HG02943 (cell line): Measurements from ENCODE around the gene MBP.

Experiments used
- ATAC-seq: cut with Tn5 transposase; IDR thresholded peaks from one replicate; pipeline ENCODE4 v1.9.1; 2021; ENCODE audit warnings: mild to moderate bottlenecking, low read depth, moderate library complexity; ENCODE audit not compliant: unreplicated experiment

Gene MBP

DNA sequence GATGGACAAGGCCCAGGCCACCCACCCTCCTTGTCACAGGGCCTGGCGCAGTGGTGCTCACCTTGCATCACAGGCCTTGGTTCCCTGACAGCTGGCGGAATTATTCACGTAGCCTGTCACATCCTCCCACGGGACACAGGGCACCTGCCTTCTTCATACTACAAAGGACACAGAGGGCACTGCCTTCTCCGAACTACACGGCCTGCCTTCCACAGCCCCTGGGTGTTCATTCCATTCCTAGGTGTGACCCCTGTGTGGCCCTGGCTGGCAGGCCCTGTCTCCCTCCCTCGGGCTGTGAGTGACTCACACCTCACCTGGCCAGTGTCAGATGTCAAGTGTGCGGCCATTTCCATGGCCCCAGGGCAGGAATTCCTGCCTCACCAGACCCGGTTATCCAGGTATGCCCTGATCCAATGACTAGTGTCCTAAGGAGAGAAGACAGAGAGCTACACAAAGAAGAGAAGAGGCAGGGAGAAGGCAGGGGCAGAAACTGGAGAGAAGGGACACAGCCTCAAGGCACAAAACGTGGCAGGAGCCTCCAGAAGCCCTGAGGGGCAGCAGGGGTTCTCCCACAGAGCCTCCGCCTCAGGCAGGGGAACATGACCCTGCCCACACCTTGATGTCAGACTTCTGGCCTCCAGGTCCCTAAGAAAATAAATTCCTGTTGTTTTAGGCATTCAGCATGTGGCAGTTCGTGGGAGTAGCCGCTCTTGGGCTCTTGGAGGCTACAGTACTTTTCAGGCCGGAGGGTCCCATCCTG is 43.4 kb downstream of the MBP start:
- no peak for ATAC-seq

DNA sequence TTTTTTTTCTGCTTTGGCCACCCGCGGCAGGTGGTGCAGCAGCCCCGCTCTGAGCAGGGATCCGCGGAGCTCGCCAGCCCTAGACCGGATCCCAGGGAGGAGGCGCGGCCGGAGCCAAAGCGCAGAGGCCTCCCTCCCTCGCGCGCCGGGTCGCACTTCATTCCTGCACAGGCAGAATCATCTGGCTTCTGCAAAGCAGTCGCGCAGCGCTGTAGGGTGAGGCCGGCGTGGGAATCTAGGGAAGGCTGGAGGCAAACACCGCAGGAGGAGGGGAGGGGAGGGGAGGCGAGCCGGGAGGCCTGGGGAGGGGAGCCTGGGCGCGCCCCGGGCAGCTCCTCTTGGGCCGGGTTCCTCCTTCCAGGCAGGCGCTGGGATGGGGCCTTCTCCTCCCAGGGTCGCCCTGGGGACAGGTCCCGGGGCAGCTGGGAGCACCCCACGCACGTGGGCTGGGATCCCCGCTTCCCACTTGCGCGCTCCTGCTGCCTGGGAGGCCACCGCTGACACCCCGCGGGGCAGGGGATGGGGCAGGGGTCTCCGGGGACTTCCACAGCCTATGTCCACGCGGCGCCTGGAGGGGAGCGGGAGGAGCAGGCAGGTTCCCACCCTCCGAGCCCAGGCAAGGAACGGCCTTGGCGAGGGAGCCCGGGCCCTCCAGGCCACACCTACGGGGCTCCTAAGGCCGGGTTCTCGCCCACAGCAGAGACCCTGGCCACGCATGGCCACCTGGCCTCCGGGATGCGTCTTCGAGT is 45.0 kb downstream of the MBP start:
- ATAC-seq: no peak

DNA sequence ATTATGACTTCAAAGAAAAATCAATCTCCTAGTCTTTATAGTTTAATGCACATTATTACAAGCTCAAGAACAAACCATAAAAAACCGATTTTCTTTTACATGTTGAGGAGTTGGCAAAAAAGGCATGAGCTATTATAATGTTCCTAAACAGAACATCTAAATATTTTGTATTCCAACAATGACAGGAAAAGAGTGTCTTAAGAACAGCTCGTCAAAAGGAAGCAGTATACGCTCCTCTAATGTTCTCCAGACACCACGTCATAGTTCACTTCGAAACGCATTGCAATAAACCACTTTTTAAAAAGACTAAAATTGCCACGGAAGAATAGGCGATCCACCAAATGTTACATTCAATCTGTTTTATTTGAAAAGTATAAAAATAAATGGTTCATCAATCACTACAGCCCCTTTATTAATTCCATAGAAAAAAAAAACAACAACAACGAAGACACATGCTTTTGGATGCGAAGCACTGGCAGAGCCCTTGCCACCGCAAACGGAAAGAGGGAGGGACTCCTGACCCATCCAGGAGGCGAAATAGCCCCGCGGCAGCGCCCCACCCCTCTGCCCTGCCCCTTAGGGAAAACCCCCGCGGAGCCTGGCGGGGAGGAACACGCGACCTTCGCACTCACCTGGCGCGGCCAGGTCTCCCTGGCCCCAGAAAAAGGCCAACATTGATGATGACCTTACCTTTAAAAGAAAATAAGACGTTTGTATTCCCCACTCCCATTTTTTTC is 45.8 kb downstream of the MBP start:
- no peak for ATAC-seq

DNA sequence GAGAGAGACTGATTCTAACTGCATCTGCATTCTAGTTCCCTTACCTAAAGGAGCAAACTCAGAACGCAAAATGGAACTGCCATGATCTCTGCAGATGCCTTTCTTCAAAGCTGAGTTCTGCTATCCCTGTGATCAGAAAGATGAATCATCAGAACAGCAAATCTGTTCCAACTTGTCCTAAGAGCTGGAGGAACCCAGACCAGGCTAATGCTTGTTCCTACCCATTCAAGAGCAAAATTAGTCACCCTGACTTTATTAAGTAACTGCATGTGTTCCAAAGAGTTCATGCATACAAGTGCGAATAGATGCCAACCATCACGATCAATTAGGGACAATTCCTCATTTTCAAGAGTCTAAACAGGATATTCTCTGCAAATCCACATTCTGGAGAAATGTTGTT is 46.5 kb downstream of the MBP start:
- ATAC-seq: no peak

DNA sequence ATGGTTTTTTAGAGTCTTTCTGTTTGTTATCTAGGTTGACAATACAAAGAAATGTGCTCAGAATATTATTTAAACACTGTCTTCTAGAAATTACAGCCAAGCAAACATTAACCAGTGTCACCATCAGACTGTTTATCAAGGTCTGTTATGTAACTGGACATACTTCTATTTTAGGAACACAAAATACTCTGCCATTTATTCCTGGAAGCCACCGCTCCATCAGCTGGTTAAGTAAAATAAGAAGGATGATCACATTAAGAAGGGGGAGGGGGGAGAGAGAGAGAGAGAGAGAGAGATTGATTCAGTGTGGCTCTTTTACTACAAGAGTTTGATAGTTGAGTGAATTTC is 47.9 kb downstream of the MBP start:
- no peak for ATAC-seq

DNA sequence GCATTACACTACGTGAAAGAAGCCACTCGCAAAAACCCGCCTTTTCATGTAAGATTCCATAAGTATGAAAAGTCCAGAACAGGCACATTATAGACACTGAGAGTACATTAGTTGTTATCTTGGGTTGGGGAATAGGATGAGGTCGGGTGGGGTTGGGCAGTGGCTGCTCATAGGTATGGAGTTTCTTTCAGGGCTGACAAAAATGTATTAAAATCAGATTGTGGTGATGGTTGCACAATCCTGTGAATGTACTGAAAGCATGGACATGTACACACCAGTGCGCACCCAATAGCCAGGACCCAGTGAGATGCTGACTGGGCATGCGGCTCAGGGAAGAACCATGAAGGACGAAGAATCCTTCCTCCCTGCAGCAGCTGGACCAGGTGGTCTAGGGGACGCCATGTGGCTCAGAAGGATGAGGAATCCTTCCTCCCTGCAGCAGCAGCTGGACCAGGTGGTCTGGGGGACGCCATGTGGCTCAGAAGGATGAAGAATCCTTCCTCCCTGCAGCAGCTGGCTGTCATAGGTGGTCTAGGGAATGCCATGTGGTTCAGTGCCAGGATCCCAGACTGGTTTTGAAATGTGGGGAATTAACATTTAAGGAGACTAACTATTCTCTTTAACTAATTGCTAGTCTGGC is 50.1 kb downstream of the MBP start:
- no peak for ATAC-seq

DNA sequence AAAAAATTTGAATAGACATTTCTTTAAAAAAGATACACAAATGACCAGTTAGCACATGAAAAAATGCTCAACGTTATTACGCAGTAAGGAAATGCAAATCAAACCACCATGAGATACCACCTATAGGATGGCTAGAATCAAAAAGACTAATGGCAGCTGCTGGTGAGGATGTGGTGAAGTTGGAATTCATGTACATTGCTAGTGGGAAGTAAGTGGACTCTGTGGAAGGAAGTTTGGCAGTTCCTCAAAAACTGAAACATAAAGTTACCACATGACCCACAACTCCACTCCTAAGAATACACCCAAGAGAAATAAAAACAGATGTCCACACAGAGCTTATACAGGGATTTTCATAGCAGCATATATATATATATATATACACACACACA is 51.2 kb downstream of the MBP start:
- ATAC-seq: no peak

DNA sequence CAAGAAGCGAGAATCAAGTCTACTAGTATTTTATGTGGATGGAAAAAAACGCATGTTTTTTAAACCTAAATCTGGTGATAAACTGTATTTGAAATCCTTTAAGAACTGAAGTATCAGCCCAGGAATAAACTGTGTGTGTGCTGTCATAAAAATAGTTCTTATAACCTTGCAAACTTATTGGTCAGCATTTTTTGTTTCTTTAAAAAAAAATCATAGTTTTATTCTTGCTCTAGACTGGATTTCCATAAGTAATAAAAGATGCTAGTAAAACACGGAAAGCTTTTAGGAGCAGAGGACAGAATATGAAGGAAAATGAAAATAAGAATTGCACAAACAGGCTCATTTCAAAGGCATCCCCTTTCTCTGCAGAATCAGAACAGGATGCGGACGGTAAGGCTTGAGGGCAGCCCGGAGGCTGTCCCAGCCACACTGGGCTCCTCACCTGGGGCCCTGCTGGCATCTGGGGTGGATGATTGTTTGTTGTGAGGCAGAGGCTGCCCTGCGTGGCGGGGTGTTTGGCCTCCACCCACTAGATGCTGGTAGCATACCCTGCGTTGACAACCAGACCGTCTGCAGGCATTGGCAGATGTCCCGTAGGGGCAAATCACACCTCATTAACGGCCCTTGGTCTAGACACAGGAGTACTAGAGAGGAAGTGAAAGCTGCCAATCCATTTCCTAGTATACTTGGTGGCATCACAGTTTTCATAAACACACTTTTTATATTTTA is 52.5 kb downstream of the MBP start:
- peak; percentile 92 for ATAC-seq

DNA sequence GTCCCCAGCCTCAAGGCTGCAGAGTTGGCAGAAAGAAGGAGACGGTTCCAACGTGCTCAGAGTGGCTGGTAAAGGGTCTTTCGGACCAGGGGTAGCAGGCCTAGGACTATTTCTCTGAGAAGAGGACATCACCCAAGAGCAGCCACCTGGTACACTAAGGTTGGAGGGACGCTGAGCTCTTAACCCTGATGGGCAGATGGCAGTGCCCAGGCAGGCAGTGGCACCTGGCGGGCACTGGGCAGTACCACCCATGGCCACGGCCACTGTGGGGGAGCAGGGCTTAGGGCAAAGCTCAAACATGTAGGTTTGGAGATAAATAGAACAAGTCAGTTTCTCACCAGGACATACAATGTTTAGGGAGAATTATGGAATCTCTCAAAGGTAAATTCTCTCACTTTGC is 53.5 kb downstream of the MBP start:
- ATAC-seq: no peak

DNA sequence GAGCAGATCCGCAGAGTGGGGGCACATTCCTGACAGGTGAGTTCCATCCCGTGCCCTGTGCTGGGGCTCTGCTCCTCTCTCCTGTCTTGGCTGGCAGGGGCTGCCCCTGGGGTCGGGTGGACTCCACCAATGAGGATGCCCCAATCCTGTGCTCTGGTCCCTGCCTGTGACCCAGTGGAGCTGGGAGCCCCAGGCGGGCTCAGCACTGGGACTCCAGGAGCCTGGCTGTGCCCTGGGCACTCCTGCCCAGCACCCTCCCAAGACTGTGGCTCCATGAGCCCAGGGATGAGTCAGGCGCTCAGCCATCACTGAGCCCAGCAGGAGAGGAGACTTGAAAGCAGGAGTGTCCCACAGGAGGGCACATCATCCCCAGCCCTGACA is 53.9 kb downstream of the MBP start:
- ATAC-seq: no peak

DNA sequence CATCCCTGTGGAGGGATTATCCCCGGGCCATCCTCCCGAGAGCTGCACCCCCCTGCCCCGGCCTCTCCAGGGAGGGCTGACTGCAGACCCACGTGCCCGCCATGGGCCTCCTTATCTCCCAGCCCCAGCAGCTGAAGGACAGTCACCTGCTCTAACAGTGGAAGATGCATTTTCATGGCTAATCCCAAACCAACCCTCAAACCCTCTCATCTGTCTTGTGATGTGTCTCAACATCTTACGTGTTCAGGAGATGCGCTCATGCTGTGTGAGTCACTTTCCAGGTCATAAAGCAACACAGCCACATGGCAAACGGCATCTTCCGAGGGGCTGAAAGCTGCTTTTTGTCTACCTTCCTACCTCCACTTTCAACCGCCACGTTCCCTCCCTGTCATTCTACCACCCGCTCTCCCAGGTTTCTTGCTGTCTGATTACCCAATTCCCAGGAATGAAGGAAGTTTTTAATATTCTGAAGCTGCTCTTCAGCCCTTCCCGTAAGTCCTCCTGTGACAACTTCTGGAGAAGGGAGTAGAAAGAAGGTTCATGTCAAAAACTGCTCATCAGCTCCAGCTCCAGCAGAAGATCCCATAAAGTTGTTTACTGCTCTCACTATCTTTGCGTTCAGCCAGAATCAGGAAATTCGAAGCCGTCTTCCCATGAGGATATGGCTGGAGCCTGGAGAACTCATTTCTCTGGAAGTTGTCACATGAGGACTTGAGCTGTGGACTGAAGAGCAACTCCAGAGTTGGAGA is 54.5 kb downstream of the MBP start:
- no peak for ATAC-seq

DNA sequence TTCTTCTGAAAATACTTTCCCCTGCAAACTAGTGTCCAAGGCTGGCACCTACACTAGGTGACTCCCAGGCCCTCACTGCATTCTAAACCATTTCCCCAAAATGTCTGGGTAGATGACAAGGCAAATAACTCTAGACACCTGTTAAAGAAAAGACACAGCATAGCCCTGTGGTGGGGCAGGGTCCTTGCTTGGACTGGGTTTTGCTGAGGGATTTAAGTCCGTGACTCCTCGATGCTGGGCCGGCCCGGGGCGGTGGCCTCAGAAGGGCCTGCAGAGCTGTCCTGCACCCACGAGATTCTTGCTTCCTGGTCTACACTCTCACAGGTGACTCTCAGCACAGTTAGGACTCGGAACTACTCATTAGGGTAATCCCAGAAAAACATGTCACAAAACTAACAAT is 55.2 kb downstream of the MBP start:
- no peak for ATAC-seq

DNA sequence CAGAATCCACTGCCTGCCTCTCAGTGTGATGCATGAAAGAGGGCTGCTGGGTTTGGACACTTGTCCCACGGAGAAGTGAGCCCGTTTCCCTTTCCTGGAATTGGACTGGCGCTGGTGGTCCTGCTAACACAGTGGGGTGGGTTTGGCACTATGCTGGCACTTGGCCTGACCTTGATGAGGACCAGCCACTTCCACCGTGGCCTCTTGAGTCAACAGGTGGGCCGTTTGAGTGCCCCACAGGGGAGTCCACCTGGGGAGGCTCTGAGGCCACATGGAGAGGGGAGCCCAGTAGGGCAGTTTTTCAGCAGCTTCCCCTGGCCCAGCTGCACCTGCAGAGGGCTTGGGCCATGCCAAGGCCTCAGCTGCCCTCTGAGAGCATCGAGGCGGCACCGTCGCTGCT is 56.5 kb downstream of the MBP start:
- ATAC-seq: no peak

DNA sequence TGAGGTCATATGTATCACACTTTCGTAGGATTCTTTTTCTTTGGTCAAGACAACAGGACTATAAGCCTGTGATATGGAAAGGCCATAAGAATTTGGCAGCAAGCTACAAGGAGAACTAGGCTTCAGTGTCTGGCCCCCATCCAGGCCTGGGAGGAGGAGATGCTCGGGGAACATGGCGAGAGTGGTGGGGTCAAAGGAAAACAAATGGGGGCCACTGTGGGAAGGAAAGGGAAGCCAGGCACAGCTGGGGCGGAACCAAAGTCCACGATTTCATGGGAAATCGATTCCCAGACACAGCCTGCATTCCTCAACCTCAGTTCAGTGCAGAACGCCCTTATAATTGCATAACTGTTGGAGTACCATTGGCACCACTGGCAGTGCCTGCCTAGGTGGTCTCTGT is 58.2 kb downstream of the MBP start:
- ATAC-seq: no peak

DNA sequence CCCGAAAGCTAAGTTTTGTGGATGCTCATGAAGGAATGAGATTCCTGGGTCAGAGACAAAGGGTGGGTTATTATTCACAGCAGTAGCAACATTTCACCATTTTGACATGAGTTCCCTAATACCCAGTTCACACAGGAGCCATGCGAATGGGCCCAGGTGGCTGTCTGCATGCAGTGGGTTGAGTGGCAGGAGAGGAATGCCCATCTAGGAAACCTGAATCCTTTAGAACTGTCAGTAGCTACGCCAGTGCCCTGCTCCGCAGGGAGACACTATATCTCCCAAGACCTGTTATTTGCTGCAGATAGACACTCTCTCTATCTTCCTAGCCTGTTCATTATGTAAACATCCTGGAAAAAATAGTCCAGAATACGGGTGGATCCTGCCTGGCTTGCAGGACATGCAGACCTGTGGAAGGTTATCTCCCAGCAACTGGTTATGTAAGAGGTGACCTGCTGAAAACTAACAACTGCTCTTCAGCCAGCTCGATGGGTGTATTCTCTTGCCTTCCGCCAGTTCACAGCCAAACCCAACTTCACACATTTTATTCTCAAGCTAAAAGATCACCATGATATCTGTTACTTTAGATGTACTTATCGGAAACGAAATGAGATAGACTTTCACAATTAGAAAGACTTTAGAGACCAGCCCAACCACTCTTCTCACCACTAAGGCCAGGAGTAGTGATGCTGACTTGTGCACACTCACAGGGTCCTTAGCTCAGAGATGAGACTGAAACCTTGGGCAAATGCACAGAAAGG is 59.1 kb downstream of the MBP start:
- no peak for ATAC-seq

DNA sequence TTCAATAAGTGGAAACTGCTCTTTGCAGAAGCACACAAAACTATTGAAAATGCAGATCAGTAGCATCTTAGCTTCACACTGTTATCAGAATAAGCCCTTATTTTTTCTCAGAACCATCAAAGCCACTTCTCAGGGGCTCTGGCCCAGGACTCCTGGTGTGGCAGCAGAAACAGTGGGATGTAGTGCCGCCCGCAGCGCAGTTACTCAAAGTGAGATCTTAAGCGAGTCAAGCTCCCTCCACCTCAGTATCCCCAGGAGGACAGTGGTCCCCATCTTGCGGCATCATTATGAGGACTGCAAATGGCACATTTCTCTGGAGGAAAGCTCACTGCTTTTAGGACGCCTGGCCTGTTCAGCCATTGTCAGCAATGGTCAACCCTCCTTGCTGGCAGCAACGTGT is 60.0 kb downstream of the MBP start:
- ATAC-seq: no peak

DNA sequence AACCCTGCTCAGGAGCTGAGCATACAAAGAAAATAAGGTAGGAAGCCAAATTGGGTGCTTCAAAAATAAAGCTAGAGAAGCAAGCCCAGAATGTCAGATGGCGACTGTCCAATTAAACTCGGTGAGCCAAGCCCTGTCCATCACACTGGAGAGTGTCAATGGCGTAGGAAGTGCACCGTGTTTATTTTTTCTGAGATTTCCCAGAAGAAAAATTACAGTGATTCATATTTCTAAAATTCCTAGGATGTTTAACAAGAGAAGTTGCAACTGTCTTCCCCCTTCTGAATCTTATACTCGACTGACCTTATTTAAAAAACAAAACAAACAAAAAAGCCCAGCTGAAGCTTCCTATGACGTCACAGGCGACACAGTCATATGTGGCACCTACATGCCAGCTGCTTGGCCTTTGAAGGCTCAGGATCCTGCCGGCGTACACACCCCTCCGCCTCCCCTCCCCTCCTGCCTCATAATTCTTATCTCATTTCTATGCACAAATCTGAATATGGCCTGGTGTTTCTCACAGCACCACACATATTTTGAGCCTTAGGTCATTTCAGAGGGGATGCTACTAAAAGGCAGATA is 60.8 kb downstream of the MBP start:
- ATAC-seq: no peak

DNA sequence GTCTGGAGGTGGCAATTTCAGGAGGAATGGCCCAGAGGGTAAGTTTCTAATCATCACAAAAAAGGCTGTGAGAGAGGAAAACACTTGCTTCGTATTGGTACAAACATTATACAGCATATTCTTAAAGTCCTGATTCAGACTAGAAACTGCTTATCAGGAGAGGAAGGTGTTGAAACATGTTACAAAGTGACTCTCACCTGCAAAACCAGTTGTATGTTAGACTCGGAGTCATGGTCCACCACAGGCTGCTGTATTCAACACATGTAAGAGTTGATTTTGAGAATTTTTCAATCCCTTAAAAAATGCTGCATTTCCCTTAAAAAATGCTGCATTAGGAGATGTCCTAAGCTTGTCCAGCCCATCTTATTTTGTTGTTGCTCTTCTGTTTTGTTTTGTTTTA is 61.5 kb downstream of the MBP start:
- ATAC-seq: no peak

DNA sequence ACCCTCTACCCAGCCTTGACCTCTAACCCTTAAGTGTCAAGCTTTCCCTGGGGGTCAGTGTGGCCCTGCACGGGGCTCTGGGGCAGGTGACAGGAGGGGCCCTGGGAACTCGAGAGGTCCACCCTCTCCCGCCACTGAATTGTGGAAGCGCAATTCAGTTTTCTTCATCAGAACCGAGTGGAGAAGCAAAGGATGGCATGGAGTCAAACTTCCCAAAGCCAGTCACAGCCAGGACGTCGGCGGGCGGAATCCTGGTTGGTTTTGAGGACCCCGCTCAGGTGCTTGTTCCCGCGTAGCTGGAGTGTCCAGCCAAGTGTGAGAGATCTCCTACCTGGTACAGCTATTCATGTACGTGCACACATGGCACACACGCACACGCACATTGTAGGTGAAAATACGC is 62.0 kb downstream of the MBP start:
- no peak for ATAC-seq
